HG03520 (cell line): ENCODE results near the gene RFPL1.
"Not testable (repeated sequence)": the region's sequence is repeated elsewhere in the genome, so short reads cannot be mapped to it uniquely, and the experiment has no call there.

Experiments used
- ATAC-seq: cut with Tn5 transposase; IDR thresholded peaks from one replicate; pipeline ENCODE4 v1.9.1; 2021; ENCODE audit warnings: mild to moderate bottlenecking, moderate library complexity; ENCODE audit not compliant: unreplicated experiment

The RFPL1 gene

GRCh38 chr22:29477723-29478318, 39.4 kb downstream of the RFPL1 start:
- ATAC-seq: no peak

- no peak for ATAC-seq
Observed at GRCh38 chr22:29478326-29479276, 40.2 kb downstream of the RFPL1 start.

- no peak for ATAC-seq
Observed at GRCh38 chr22:29479417-29480261, 41.3 kb downstream of the RFPL1 start, which contains the start of gene NEFH. TSS of gene NEFH (plus strand) at chr22:29480218. CDS start at chr22:29480263, 45 bp downstream.

- ATAC-seq: no peak
Observed at GRCh38 chr22:29480262-29480511, 41.8 kb downstream of the RFPL1 start.

- ATAC-seq: no peak
Observed at GRCh38 chr22:29480512-29481264, 42.3 kb downstream of the RFPL1 start.

GRCh38 chr22:29481265-29482000, 43.0 kb downstream of the RFPL1 start:
- no peak for ATAC-seq

GRCh38 chr22:29482253-29482652, 43.9 kb downstream of the RFPL1 start:
- ATAC-seq: no peak

- no peak for ATAC-seq
Observed at GRCh38 chr22:29482726-29483125, 44.3 kb downstream of the RFPL1 start.

GRCh38 chr22:29483254-29483653, 44.9 kb downstream of the RFPL1 start:
- no peak for ATAC-seq

GRCh38 chr22:29484642-29485041, 46.3 kb downstream of the RFPL1 start:
- ATAC-seq: no peak

GRCh38 chr22:29485448-29485847, 47.1 kb downstream of the RFPL1 start:
- ATAC-seq: no peak

- no peak for ATAC-seq
Observed at GRCh38 chr22:29487426-29487986, 49.1 kb downstream of the RFPL1 start.

GRCh38 chr22:29489127-29489780, 50.9 kb downstream of the RFPL1 start:
- ATAC-seq: not testable (repeated sequence)

GRCh38 chr22:29491012-29491411, 52.6 kb downstream of the RFPL1 start:
- ATAC-seq: no peak
